ENCODE results near the gene DSTYK. TPM values are rescaled to one million over a fixed set of nuclear protein-coding genes. Genes with fewer than 3 reads are reported as not detected.

DSTYK gene
- polyA plus RNA-seq (2013, experiment 1 of 2) = 8.1 TPM
- polyA plus RNA-seq (2013, experiment 2 of 2) = 8.0 TPM

GRCh38 chr1:205211169-205211838 is at the start of gene DSTYK:
DSTYK (minus strand) TSS chr1:205211702; CDS start chr1:205211535, 167 bp downstream.
- Histone ChIP-seq H4K8ac (ENCODE audit: low read length) (peak within 1 kb of the TSS; percentile 70), H3K9ac (ENCODE audit: low read length) (peak within 1 kb of the TSS; percentile 94), H2AFZ (ENCODE audit: low read depth, low read length) (peak within 1 kb of the TSS; percentile 78), H3K79me1 (replicated peaks; ENCODE audit: low read length, poor library complexity, severe bottlenecking) (peaks cover 5% of the 10 kb centered on the region), H3K23ac (ENCODE audit: low read length in 2 of 2) (peak within 1 kb of the TSS in 1 of 2 experiments; percentile 37), H3K18ac (ENCODE audit: low read depth in 1 of 2, low read length in 2 of 2) (peak within 1 kb of the TSS; percentile 67 to 92), H2BK15ac (ENCODE audit: low read depth, poor library complexity, severe bottlenecking) (peak within 1 kb of the TSS; percentile 82), H3K4me3 (ENCODE audit: insufficient read depth in 1 of 2, low read depth in 1 of 2, low read length in 2 of 2) (peak within 1 kb of the TSS; percentile 87 to 95), H3K4me1 (ENCODE audit: control insufficient read depth, insufficient read depth, low read depth, low read length) (peaks cover 3% of the 10 kb centered on the region), H2BK5ac (ENCODE audit: low read depth, low read length, poor library complexity, severe bottlenecking) (no peak within 1 kb of the TSS), H3K14ac (ENCODE audit: low read length in 2 of 2) (peak within 1 kb of the TSS; percentile 14 to 62), H3K36me3 (ENCODE audit: control insufficient read depth in 1 of 2, insufficient read depth in 2 of 2, low read depth in 1 of 2, low read length in 2 of 2) (no peaks in the 10 kb centered on the region), H2BK120ac (ENCODE audit: low read depth, low read length) (peak within 1 kb of the TSS; percentile 90), H3K4me2 (ENCODE audit: low read length, poor library complexity, severe bottlenecking) (peak within 1 kb of the TSS; percentile 65), H4K91ac (ENCODE audit: low read length) (peak within 1 kb of the TSS; percentile 91), H3K27ac (ENCODE audit: low read length, poor library complexity, severe bottlenecking) (peak within 1 kb of the TSS; percentile 66), H2AK5ac (ENCODE audit: low read length, severe bottlenecking) (no peak within 1 kb of the TSS), H2BK12ac (ENCODE audit: low read length in 2 of 2) (peak within 1 kb of the TSS in 1 of 2 experiments; percentile 2), H3K9me3 (ENCODE audit: control insufficient read depth, low read length) (no peaks in the 10 kb centered on the region), H3K27me3 (ENCODE audit: control insufficient read depth in 1 of 2, insufficient read depth in 1 of 2, low read length in 2 of 2) (no peaks in the 10 kb centered on the region), H3K4ac (ENCODE audit: low read depth in 1 of 2, low read length in 2 of 2) (peak within 1 kb of the TSS; percentile 49 to 93)
- DNase-seq = peak; percentile 96
- WGBS = under 1% methylated on average over 48 of the region's 67 CpGs

- peak overlapping the region; percentile 29 to 34 for H3K18ac ChIP-seq (ENCODE audit: low read depth in 1 of 2, low read length in 2 of 2)
- H3K23ac ChIP-seq (ENCODE audit: low read length in 2 of 2) = no peak overlapping the region
- H2BK120ac ChIP-seq (ENCODE audit: low read depth, low read length) = no peak overlapping the region
- H4K8ac ChIP-seq (ENCODE audit: low read length) = no peak overlapping the region
- H2AFZ ChIP-seq (ENCODE audit: low read depth, low read length) = no peak overlapping the region
- H3K9ac ChIP-seq (ENCODE audit: low read length) = peak overlapping the region; percentile 63
- H3K79me1 ChIP-seq (replicated peaks; ENCODE audit: low read length, poor library complexity, severe bottlenecking) = no peaks in the 10 kb centered on the region
- peak overlapping the region; percentile 35 to 67 for H2BK12ac ChIP-seq (ENCODE audit: low read length in 2 of 2)
- no peaks in the 10 kb centered on the region for H3K36me3 ChIP-seq (ENCODE audit: control insufficient read depth in 1 of 2, insufficient read depth in 2 of 2, low read depth in 1 of 2, low read length in 2 of 2)
- peak overlapping the region in 1 of 2 experiments; percentile 2 for H3K4ac ChIP-seq (ENCODE audit: low read depth in 1 of 2, low read length in 2 of 2)
- WGBS = 86% methylated on average over 1 of the region's 1 CpG
- H2AK5ac ChIP-seq (ENCODE audit: low read length, severe bottlenecking) = peak overlapping the region; percentile 8
- H3K27me3 ChIP-seq (ENCODE audit: control insufficient read depth in 1 of 2, insufficient read depth in 1 of 2, low read length in 2 of 2) = no peaks in the 10 kb centered on the region
- peak overlapping the region in 1 of 2 experiments; percentile 3 for H3K14ac ChIP-seq (ENCODE audit: low read length in 2 of 2)
- no peak overlapping the region for H2BK15ac ChIP-seq (ENCODE audit: low read depth, poor library complexity, severe bottlenecking)
- H3K4me2 ChIP-seq (ENCODE audit: low read length, poor library complexity, severe bottlenecking) = no peak overlapping the region
- DNase-seq = no peak
- peak overlapping the region; percentile 10 for H4K91ac ChIP-seq (ENCODE audit: low read length)
- H3K4me3 ChIP-seq (ENCODE audit: insufficient read depth in 1 of 2, low read depth in 1 of 2, low read length in 2 of 2) = no peak overlapping the region
- H3K9me3 ChIP-seq (ENCODE audit: control insufficient read depth, low read length) = no peaks in the 10 kb centered on the region
- H2BK5ac ChIP-seq (ENCODE audit: low read depth, low read length, poor library complexity, severe bottlenecking) = no peak overlapping the region
- H3K4me1 ChIP-seq (ENCODE audit: control insufficient read depth, insufficient read depth, low read depth, low read length) = peaks cover 29% of the 10 kb centered on the region
- no peak overlapping the region for H3K27ac ChIP-seq (ENCODE audit: low read length, poor library complexity, severe bottlenecking)
These were observed 48.5 kb upstream of the DSTYK start for GRCh38 chr1:205259998-205260397.

- peak overlapping the region; percentile 25 to 59 for H3K4ac ChIP-seq (ENCODE audit: low read depth in 1 of 2, low read length in 2 of 2)
- no peak overlapping the region for H2BK15ac ChIP-seq (ENCODE audit: low read depth, poor library complexity, severe bottlenecking)
- WGBS = 84% methylated on average over 9 of the region's 10 CpGs
These were observed 47.9 kb upstream of the DSTYK start for GRCh38 chr1:205259324-205259832.

GRCh38 chr1:205258719-205259118 is 47.2 kb upstream of the DSTYK start:
- peak; percentile 76 for DNase-seq
- no peak overlapping the region for H2BK15ac ChIP-seq (ENCODE audit: low read depth, poor library complexity, severe bottlenecking)
- no peak overlapping the region for H3K4me3 ChIP-seq (ENCODE audit: insufficient read depth in 1 of 2, low read depth in 1 of 2, low read length in 2 of 2)
- no peaks in the 10 kb centered on the region for H3K36me3 ChIP-seq (ENCODE audit: control insufficient read depth in 1 of 2, insufficient read depth in 2 of 2, low read depth in 1 of 2, low read length in 2 of 2)
- H4K91ac ChIP-seq (ENCODE audit: low read length) = no peak overlapping the region
- peak overlapping the region; percentile 52 to 59 for H3K4ac ChIP-seq (ENCODE audit: low read depth in 1 of 2, low read length in 2 of 2)
- peak overlapping the region; percentile 63 for H3K9ac ChIP-seq (ENCODE audit: low read length)
- peaks cover 29% of the 10 kb centered on the region for H3K4me1 ChIP-seq (ENCODE audit: control insufficient read depth, insufficient read depth, low read depth, low read length)
- peak overlapping the region; percentile 66 for H3K27ac ChIP-seq (ENCODE audit: low read length, poor library complexity, severe bottlenecking)
- H2BK12ac ChIP-seq (ENCODE audit: low read length in 2 of 2) = no peak overlapping the region
- H2BK120ac ChIP-seq (ENCODE audit: low read depth, low read length) = peak overlapping the region; percentile 42
- no peaks in the 10 kb centered on the region for H3K27me3 ChIP-seq (ENCODE audit: control insufficient read depth in 1 of 2, insufficient read depth in 1 of 2, low read length in 2 of 2)
- H3K79me1 ChIP-seq (replicated peaks; ENCODE audit: low read length, poor library complexity, severe bottlenecking) = no peaks in the 10 kb centered on the region
- no peaks in the 10 kb centered on the region for H3K9me3 ChIP-seq (ENCODE audit: control insufficient read depth, low read length)
- H2AK5ac ChIP-seq (ENCODE audit: low read length, severe bottlenecking) = peak overlapping the region; percentile 1
- 40% methylated on average over 7 of the region's 8 CpGs for WGBS
- H3K14ac ChIP-seq (ENCODE audit: low read length in 2 of 2) = no peak overlapping the region
- no peak overlapping the region for H2BK5ac ChIP-seq (ENCODE audit: low read depth, low read length, poor library complexity, severe bottlenecking)
- no peak overlapping the region for H3K23ac ChIP-seq (ENCODE audit: low read length in 2 of 2)
- H3K18ac ChIP-seq (ENCODE audit: low read depth in 1 of 2, low read length in 2 of 2) = peak overlapping the region; percentile 25 to 68
- H4K8ac ChIP-seq (ENCODE audit: low read length) = peak overlapping the region; percentile 80
- H2AFZ ChIP-seq (ENCODE audit: low read depth, low read length) = no peak overlapping the region
- H3K4me2 ChIP-seq (ENCODE audit: low read length, poor library complexity, severe bottlenecking) = no peak overlapping the region

More at GRCh38 chr1:205259324-205259832, 47.9 kb upstream of the DSTYK start:
- Histone ChIP-seq H3K14ac (ENCODE audit: low read length in 2 of 2) (no peak overlapping the region), H2AFZ (ENCODE audit: low read depth, low read length) (no peak overlapping the region), H3K27me3 (ENCODE audit: control insufficient read depth in 1 of 2, insufficient read depth in 1 of 2, low read length in 2 of 2) (no peaks in the 10 kb centered on the region), H3K4me1 (ENCODE audit: control insufficient read depth, insufficient read depth, low read depth, low read length) (peaks cover 29% of the 10 kb centered on the region), H3K23ac (ENCODE audit: low read length in 2 of 2) (no peak overlapping the region), H3K27ac (ENCODE audit: low read length, poor library complexity, severe bottlenecking) (peak overlapping the region; percentile 66), H3K4me3 (ENCODE audit: insufficient read depth in 1 of 2, low read depth in 1 of 2, low read length in 2 of 2) (peak overlapping the region in 1 of 2 experiments; percentile 31), H3K36me3 (ENCODE audit: control insufficient read depth in 1 of 2, insufficient read depth in 2 of 2, low read depth in 1 of 2, low read length in 2 of 2) (no peaks in the 10 kb centered on the region), H3K79me1 (replicated peaks; ENCODE audit: low read length, poor library complexity, severe bottlenecking) (no peaks in the 10 kb centered on the region), H2BK12ac (ENCODE audit: low read length in 2 of 2) (peak overlapping the region; percentile 51 to 92), H4K91ac (ENCODE audit: low read length) (peak overlapping the region; percentile 72), H2BK120ac (ENCODE audit: low read depth, low read length) (peak overlapping the region; percentile 6), H2AK5ac (ENCODE audit: low read length, severe bottlenecking) (peak overlapping the region; percentile 78), H3K4me2 (ENCODE audit: low read length, poor library complexity, severe bottlenecking) (no peak overlapping the region), H3K18ac (ENCODE audit: low read depth in 1 of 2, low read length in 2 of 2) (peak overlapping the region; percentile 34 to 89), H4K8ac (ENCODE audit: low read length) (peak overlapping the region; percentile 64), H3K9ac (ENCODE audit: low read length) (peak overlapping the region; percentile 63), H2BK5ac (ENCODE audit: low read depth, low read length, poor library complexity, severe bottlenecking) (no peak overlapping the region), H3K9me3 (ENCODE audit: control insufficient read depth, low read length) (no peaks in the 10 kb centered on the region)
- DNase-seq = peak; percentile 59

All from mesenchymal stem cell (in vitro differentiated cells and primary cell).